Measurements from ENCODE around the gene GM2A. TPM values are rescaled to one million over a fixed set of nuclear protein-coding genes. Genes with fewer than 3 reads are reported as not detected.

Gene GM2A
- polyA plus RNA-seq, 1 of the 3 experiments (the other 2 are of a cell fraction) = 8.0 TPM

GRCh38 chr5:151250346-151251000, 2.5 kb upstream of the GM2A start:
- no peak overlapping the region for H3K4me2 ChIP-seq
- peaks cover 0 to 5% of the 10 kb centered on the region in 2 experiments; a peak in 1 of 4 replicates for H3K4me1 ChIP-seq (ENCODE audit: control insufficient read depth in 1 of 2, insufficient read depth in 2 of 2, low read depth in 1 of 2, low read length in 1 of 2)
- no peak for DNase-seq
- H3K4me3 ChIP-seq (ENCODE audit: low read depth in 2 of 2, low read length in 1 of 2) = no peak overlapping the region
- 89% methylated on average over 10 of the region's 10 CpGs for WGBS (ENCODE audit: low lambda C conversion rate)
- H3K9me3 ChIP-seq = no peaks in the 10 kb centered on the region
- H3K9ac ChIP-seq = no peak overlapping the region
- H3K79me2 ChIP-seq (ENCODE audit: insufficient read depth) = no peaks in the 10 kb centered on the region
- no peaks in the 10 kb centered on the region for H3K9me2 ChIP-seq
- H3F3A ChIP-seq (replicated peaks; ENCODE audit: insufficient read depth) = no peaks in the 10 kb centered on the region
- peaks cover 5% of the 10 kb centered on the region; the same call in 1 of the 2 replicates for H3K27me3 ChIP-seq (ENCODE audit: insufficient read depth)
- H3K36me3 ChIP-seq (replicated peaks in 1 of 2; ENCODE audit: control insufficient read depth in 1 of 2, insufficient read depth in 2 of 2, low read length in 1 of 2) = no peaks in the 10 kb centered on the region
- TF ChIP-seq RCOR1 (IDR thresholded peaks at IDR 0.05; ENCODE audit: low read length) (no peak), ZBTB33 (IDR thresholded peaks at IDR 0.05; ENCODE audit: borderline replicate concordance, low read depth) (no peak), FOSL2 (IDR thresholded peaks at IDR 0.05; ENCODE audit: borderline replicate concordance, low read depth) (no peak), GATA2 (CRISPR knock-in tag; IDR thresholded peaks at IDR 0.05) (no peak), SMC3 (IDR thresholded peaks at IDR 0.05; ENCODE audit: low read depth, low read length) (no peak), TEAD4 (IDR thresholded peaks at IDR 0.05; ENCODE audit: borderline replicate concordance, insufficient read depth) (no peak), TCF12 (IDR thresholded peaks at IDR 0.05) (no peak), PBX3 (IDR thresholded peaks at IDR 0.05) (no peak), YY1 (IDR thresholded peaks at IDR 0.05; ENCODE audit: low read depth) (no peak), RXRA (IDR thresholded peaks at IDR 0.05; ENCODE audit: borderline replicate concordance, low read depth) (no peak), EP300 (IDR thresholded peaks at IDR 0.05; ENCODE audit: borderline replicate concordance in 1 of 2, low read depth in 1 of 2, low read length in 1 of 2) (no peak), FOXM1 (IDR thresholded peaks at IDR 0.05; ENCODE audit: low read depth) (no peak), EZH2phosphoT487 (IDR thresholded peaks at IDR 0.05; ENCODE audit: borderline replicate concordance, low read depth) (no peak), REST (IDR thresholded peaks at IDR 0.05; ENCODE audit: low read depth, low read length) (no peak), CHD2 (IDR thresholded peaks at IDR 0.05; ENCODE audit: low read length, partially characterized antibody) (no peak), RFX5 (IDR thresholded peaks at IDR 0.05; ENCODE audit: low read length) (no peak), FOXJ3 (CRISPR knock-in tag; IDR thresholded peaks at IDR 0.05) (no peak), NFIC (IDR thresholded peaks at IDR 0.05; ENCODE audit: borderline replicate concordance) (no peak), IRF3 (IDR thresholded peaks at IDR 0.05; ENCODE audit: low read depth, low read length) (no peak)
- no peak overlapping the region for H3K27ac ChIP-seq (ENCODE audit: low read depth in 2 of 2, low read length in 1 of 2)
- H4K20me1 ChIP-seq (ENCODE audit: insufficient read depth) = no peaks in the 10 kb centered on the region
- H2AFZ ChIP-seq (ENCODE audit: low read depth) = no peak overlapping the region
- CTCF ChIA-PET = interaction anchor here (1.2 to 1.5 kb wide), 2 partner anchors 11 to 89 kb away, joined by 4 to 6 read pairs; no protein-coding TSS in a partner anchor
- POLR2A ChIA-PET = no interaction called here

Measured in SK-N-SH (cell line).